HG03442 (cell line): Measurements from ENCODE around the gene GFRA1.

Experiments used
- ATAC-seq: cut with Tn5 transposase; IDR thresholded peaks from one replicate; pipeline ENCODE4 v1.9.1; 2021; ENCODE audit warnings: mild to moderate bottlenecking, moderate library complexity; ENCODE audit not compliant: unreplicated experiment

GFRA1 gene

GRCh38 chr10:116134322-116134721 is 138.7 kb downstream of the GFRA1 start:
- no peak for ATAC-seq

- no peak for ATAC-seq
Measured at GRCh38 chr10:116133634-116134033, 139.4 kb downstream of the GFRA1 start.

GRCh38 chr10:116132780-116133399 is 140.1 kb downstream of the GFRA1 start:
- ATAC-seq, result no peak

- no peak for ATAC-seq
Measured at GRCh38 chr10:116130006-116130405, 143.0 kb downstream of the GFRA1 start.

GRCh38 chr10:116126954-116127695 is 145.9 kb downstream of the GFRA1 start:
- ATAC-seq, result no peak

GRCh38 chr10:116126239-116126638 is 146.8 kb downstream of the GFRA1 start:
- no peak for ATAC-seq

GRCh38 chr10:116125180-116125579 is 147.8 kb downstream of the GFRA1 start:
- ATAC-seq, result no peak

- no peak for ATAC-seq
Measured at GRCh38 chr10:116124777-116125176, 148.2 kb downstream of the GFRA1 start.

GRCh38 chr10:116122664-116123063 is 150.3 kb downstream of the GFRA1 start:
- ATAC-seq, result no peak

GRCh38 chr10:116121640-116122525 is 151.1 kb downstream of the GFRA1 start:
- no peak for ATAC-seq

- no peak for ATAC-seq
Measured at GRCh38 chr10:116120688-116121455, 152.1 kb downstream of the GFRA1 start.

GRCh38 chr10:116118847-116119246 is 154.2 kb downstream of the GFRA1 start:
- no peak for ATAC-seq

GRCh38 chr10:116115797-116116196 is 157.2 kb downstream of the GFRA1 start:
- ATAC-seq, result no peak

- no peak for ATAC-seq
Measured at GRCh38 chr10:116115036-116115641, 157.9 kb downstream of the GFRA1 start.

GRCh38 chr10:116113721-116114501 is 159.1 kb downstream of the GFRA1 start:
- no peak for ATAC-seq

- no peak for ATAC-seq
Measured at GRCh38 chr10:116112232-116113231, 160.5 kb downstream of the GFRA1 start.

- no peak for ATAC-seq
Measured at GRCh38 chr10:116111483-116112095, 161.4 kb downstream of the GFRA1 start.

- no peak for ATAC-seq
Measured at GRCh38 chr10:116110736-116111135, 162.3 kb downstream of the GFRA1 start.
